H9 (cell line): Measurements from ENCODE around the gene CMPK2. TPM values are rescaled to one million over a fixed set of nuclear protein-coding genes. Genes with fewer than 3 reads are reported as not detected.

ENCODE experiments used
- DNase-seq: peaks from one replicate; pipeline ENCODE4 v3.0.0-alpha.2; 2017
- H2AFZ ChIP-seq: one replicate; pipeline ENCODE4 v1.6.1; 2013; ENCODE audit warnings: mild to moderate bottlenecking, low read length, control low read depth, moderate library complexity
- H2AK5ac ChIP-seq: 2 replicates; pipeline ENCODE4 v1.6.1; 2013; ENCODE audit warnings: low read length, control low read depth, mixed read lengths; ENCODE audit not compliant: insufficient read length
- H2BK120ac ChIP-seq: one replicate; pipeline ENCODE4 v1.6.1; 2013; ENCODE audit warnings: low read depth, mild to moderate bottlenecking, low read length, control low read depth, inconsistent platforms; ENCODE audit not compliant: poor library complexity, severe bottlenecking
- H2BK12ac ChIP-seq: 2 replicates; pipeline ENCODE4 v1.6.1; 2013; ENCODE audit warnings: low read length, control low read depth, mixed read lengths, low read depth; ENCODE audit not compliant: insufficient read length
- H2BK15ac ChIP-seq: 2 replicates; pipeline ENCODE4 v1.6.1; 2013; ENCODE audit warnings: low read depth, low read length, control low read depth
- H2BK20ac ChIP-seq: one replicate; pipeline ENCODE4 v1.6.1; 2013; ENCODE audit warnings: low read depth, mild to moderate bottlenecking, low read length, control low read depth, inconsistent platforms; ENCODE audit not compliant: poor library complexity, severe bottlenecking
- H2BK5ac ChIP-seq: 2 replicates; pipeline ENCODE4 v1.6.1; 2013; ENCODE audit warnings: low read length, control low read depth, mixed read lengths; ENCODE audit not compliant: insufficient read length
- H3K14ac ChIP-seq: 2 replicates; pipeline ENCODE4 v1.6.1; 2013; ENCODE audit warnings: low read length, control low read depth; ENCODE audit not compliant: insufficient read depth
- H3K18ac ChIP-seq: 2 replicates; pipeline ENCODE4 v1.6.1; 2013; ENCODE audit warnings: low read depth, mild to moderate bottlenecking, mixed read lengths, low read length, control low read depth; ENCODE audit not compliant: insufficient read length
- H3K23ac ChIP-seq: 2 replicates; pipeline ENCODE4 v1.6.1; 2013; ENCODE audit warnings: low read length, control low read depth, mixed read lengths, low read depth; ENCODE audit not compliant: insufficient read length
- H3K23me2 ChIP-seq: 2 replicates; pipeline ENCODE4 v1.6.1; 2013; ENCODE audit warnings: low read depth, mild to moderate bottlenecking, mixed read lengths, low read length, control low read depth; ENCODE audit not compliant: insufficient read length, poor library complexity, severe bottlenecking
- H3K27ac ChIP-seq: 2 replicates; pipeline ENCODE4 v1.5.1; 2013; ENCODE audit warnings: low read length, control low read depth, mixed read lengths, low read depth; ENCODE audit not compliant: insufficient read length
- H3K27me3 ChIP-seq: 2 replicates; pipeline ENCODE4 v1.6.1; 2013; ENCODE audit warnings: low read length, control low read depth, inconsistent platforms; ENCODE audit not compliant: insufficient read depth
- H3K4ac ChIP-seq: 2 replicates; pipeline ENCODE4 v1.6.1; 2013; ENCODE audit warnings: low read depth, mild to moderate bottlenecking, control low read depth, inconsistent platforms, low read length, moderate library complexity
- H3K4me1 ChIP-seq: 2 replicates; pipeline ENCODE4 v1.6.1; 2013; ENCODE audit warnings: low read length, control low read depth, inconsistent platforms; ENCODE audit not compliant: insufficient read depth
- H3K4me2 ChIP-seq: 2 replicates; pipeline ENCODE4 v1.6.1; 2013; ENCODE audit warnings: low read length, control low read depth, mixed read lengths; ENCODE audit not compliant: insufficient read length, insufficient read depth
- H3K56ac ChIP-seq: 2 replicates; pipeline ENCODE4 v1.6.1; 2013; ENCODE audit warnings: low read depth, mild to moderate bottlenecking, mixed read lengths, low read length, control low read depth; ENCODE audit not compliant: insufficient read length
- H3K79me1 ChIP-seq: 2 replicates; pipeline ENCODE4 v1.6.1; 2013; ENCODE audit warnings: low read depth, mild to moderate bottlenecking, moderate library complexity, low read length, control low read depth, inconsistent platforms; ENCODE audit not compliant: insufficient read depth, poor library complexity, severe bottlenecking
- H3K79me2 ChIP-seq: 2 replicates; pipeline ENCODE4 v1.6.1; 2013; ENCODE audit warnings: low read length, control low read depth, inconsistent platforms; ENCODE audit not compliant: insufficient read depth
- H3K9ac ChIP-seq: 2 replicates; pipeline ENCODE4 v1.6.1; 2013; ENCODE audit warnings: low read length, control low read depth, mixed read lengths; ENCODE audit not compliant: insufficient read length; ENCODE audit errors: extremely low read depth
- H3K9me3 ChIP-seq: one replicate; pipeline ENCODE4 v1.6.1; 2013; ENCODE audit warnings: low read depth, low read length, inconsistent platforms; ENCODE audit not compliant: control insufficient read depth
- H3T11ph ChIP-seq: one replicate; pipeline ENCODE4 v1.6.1; 2013; ENCODE audit warnings: mild to moderate bottlenecking, low read length, control low read depth, inconsistent platforms
- H4K20me1 ChIP-seq: one replicate; pipeline ENCODE4 v1.6.1; 2013; ENCODE audit not compliant: control insufficient read depth, insufficient read length, insufficient read depth
- H4K5ac ChIP-seq: 2 replicates; pipeline ENCODE4 v1.6.1; 2013; ENCODE audit warnings: low read depth, mild to moderate bottlenecking, mixed read lengths, low read length, control low read depth; ENCODE audit not compliant: insufficient read length
- H4K8ac ChIP-seq: replicated peaks from 2 replicates; pipeline ENCODE4 v1.6.1; 2013; ENCODE audit warnings: low read length, control low read depth, mixed read lengths, low read depth; ENCODE audit not compliant: insufficient read length
- H4K91ac ChIP-seq: 2 replicates; pipeline ENCODE4 v1.6.1; 2013; ENCODE audit warnings: low read depth, mild to moderate bottlenecking, moderate library complexity, mixed read lengths, low read length, control low read depth; ENCODE audit not compliant: insufficient read length
- H3K27ac Mint-ChIP-seq, 3 experiments: 2 replicates in 2 of 3; 3 replicates in 1 of 3; pipeline ENCODE4 v1.8.0; 2020 to 2021; ENCODE audit warnings: mixed read lengths in 3 of 3, mild to moderate bottlenecking in 1 of 3, moderate library complexity in 1 of 3
- H3K27me3 Mint-ChIP-seq: 2 replicates; pipeline ENCODE4 v1.8.0; 2021; ENCODE audit warnings: low read depth, mild to moderate bottlenecking, moderate library complexity, mixed read lengths
- H3K36me3 Mint-ChIP-seq, 3 experiments: 2 replicates in 2 of 3; 3 replicates in 1 of 3; pipeline ENCODE4 v1.8.0; 2020 to 2021; ENCODE audit warnings: low read depth in 3 of 3, mixed read lengths in 3 of 3; ENCODE audit not compliant: insufficient read depth in 1 of 3
- H3K4me1 Mint-ChIP-seq, 2 experiments: 2 replicates each; pipeline ENCODE4 v1.8.0; 2020; ENCODE audit warnings: mixed read lengths in 2 of 2
- H3K4me3 Mint-ChIP-seq, 2 experiments: 2 replicates in 1 of 2; 3 replicates in 1 of 2; pipeline ENCODE4 v1.8.0; 2020 to 2021; ENCODE audit warnings: mild to moderate bottlenecking in 2 of 2, mixed read lengths in 2 of 2, moderate library complexity in 1 of 2
- H3K9me3 Mint-ChIP-seq, 2 experiments: 2 replicates in 1 of 2; 3 replicates in 1 of 2; pipeline ENCODE4 v1.8.0; 2020; ENCODE audit warnings: mild to moderate bottlenecking in 2 of 2, mixed read lengths in 2 of 2, moderate library complexity in 1 of 2
- WGBS: extraction: QIAGEN DNeasy Blood & Tissue Kit; methylation state at CpG from one replicate; pipeline ENCODE4 v1.1.7; 2013; ENCODE audit warnings: missing lambda C conversion rate, low lambda C conversion rate, mixed read lengths; ENCODE audit not compliant: insufficient read length; ENCODE audit errors: extremely low coverage; 5-methylcytosine and 5-hydroxymethylcytosine counted together
- total RNA-seq: library from RNA; stranded (reverse); gene quantifications from 2 replicates; pipeline ENCODE4 v1.2.1, GENCODE V29; 2021
- TF ChIP-seq, protein P1 (sequence below): fragments of 200-600 bp; sonication (generic); conservative IDR thresholded peaks from 3 replicates; pipeline ENCODE4 v1.8.0; 2021; ENCODE audit warnings: antibody characterized with exemption, mild to moderate bottlenecking

Gene CMPK2
- total RNA-seq, 1 experiment from 2014 or later: 0.90 TPM

DNA sequence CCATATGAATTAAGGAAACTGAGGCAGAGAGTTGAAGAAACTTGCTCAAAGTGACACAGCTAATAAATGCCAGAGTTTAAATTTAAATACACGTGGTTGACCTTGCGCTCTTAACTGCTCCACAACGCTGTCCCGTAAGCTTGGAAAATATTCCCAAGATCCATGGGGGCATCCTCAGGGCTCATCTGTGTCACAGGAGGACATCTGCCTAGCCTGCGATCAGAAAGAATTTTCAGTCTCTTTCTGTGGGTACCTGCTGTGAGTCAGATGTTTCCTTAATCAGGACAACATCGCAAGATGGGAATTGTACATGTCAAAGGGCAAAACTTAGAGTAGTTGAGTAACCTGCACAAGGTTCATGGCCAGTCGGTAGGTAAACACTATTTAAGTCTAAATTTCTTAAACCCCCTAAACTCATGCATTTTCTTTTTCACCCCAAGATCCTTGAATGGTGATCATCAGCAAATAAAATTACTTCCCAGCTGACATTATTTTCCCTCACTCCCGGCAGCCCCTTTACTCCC is 1.4 kb downstream of the CMPK2 start:
- H2AK5ac ChIP-seq: no peak overlapping the region
- no peak overlapping the region for H2BK5ac ChIP-seq
- H3K9ac ChIP-seq: no peak overlapping the region
- H4K20me1 ChIP-seq: no peaks in the 10 kb centered on the region
- H3K56ac ChIP-seq: no peak overlapping the region
- H4K8ac ChIP-seq: no peak overlapping the region
- H2BK20ac ChIP-seq: no peak overlapping the region
- no peak overlapping the region for H2BK120ac ChIP-seq
- H2BK12ac ChIP-seq: no peak overlapping the region
- no CpG with 5 or more reads among the region's 8 CpGs for WGBS
- Mint-ChIP-seq H3K9me3 (peaks cover 11 to 13% of the 10 kb centered on the region in 2 experiments), H3K36me3 (peaks cover 7 to 14% (median 12%) of the 10 kb centered on the region in 3 experiments), H3K4me1 (peaks cover 7% of the 10 kb centered on the region in 2 experiments), H3K27me3 (peaks cover 60% of the 10 kb centered on the region), H3K27ac (no peak overlapping the region), H3K4me3 (peak overlapping the region; percentile 54 to 74; a peak in 4 of 5 replicates)
- peaks cover 12% of the 10 kb centered on the region for H3K23me2 ChIP-seq
- H3K79me1 ChIP-seq: no peaks in the 10 kb centered on the region
- H3K27me3 ChIP-seq: peaks cover 9% of the 10 kb centered on the region
- no peak for DNase-seq
- no peak overlapping the region for H3K14ac ChIP-seq
- no peaks in the 10 kb centered on the region for H3K9me3 ChIP-seq
- no peak overlapping the region for H2AFZ ChIP-seq
- no peak overlapping the region for H4K91ac ChIP-seq
- H4K5ac ChIP-seq: no peak overlapping the region
- H2BK15ac ChIP-seq: no peak overlapping the region
- no peak overlapping the region for H3K27ac ChIP-seq
- H3K23ac ChIP-seq: no peak overlapping the region
- no peak overlapping the region for H3K4ac ChIP-seq
- H3K4me1 ChIP-seq: no peaks in the 10 kb centered on the region
- no peak overlapping the region for H3T11ph ChIP-seq
- no peak overlapping the region for H3K18ac ChIP-seq
- TF ChIP-seq, protein P1, sequence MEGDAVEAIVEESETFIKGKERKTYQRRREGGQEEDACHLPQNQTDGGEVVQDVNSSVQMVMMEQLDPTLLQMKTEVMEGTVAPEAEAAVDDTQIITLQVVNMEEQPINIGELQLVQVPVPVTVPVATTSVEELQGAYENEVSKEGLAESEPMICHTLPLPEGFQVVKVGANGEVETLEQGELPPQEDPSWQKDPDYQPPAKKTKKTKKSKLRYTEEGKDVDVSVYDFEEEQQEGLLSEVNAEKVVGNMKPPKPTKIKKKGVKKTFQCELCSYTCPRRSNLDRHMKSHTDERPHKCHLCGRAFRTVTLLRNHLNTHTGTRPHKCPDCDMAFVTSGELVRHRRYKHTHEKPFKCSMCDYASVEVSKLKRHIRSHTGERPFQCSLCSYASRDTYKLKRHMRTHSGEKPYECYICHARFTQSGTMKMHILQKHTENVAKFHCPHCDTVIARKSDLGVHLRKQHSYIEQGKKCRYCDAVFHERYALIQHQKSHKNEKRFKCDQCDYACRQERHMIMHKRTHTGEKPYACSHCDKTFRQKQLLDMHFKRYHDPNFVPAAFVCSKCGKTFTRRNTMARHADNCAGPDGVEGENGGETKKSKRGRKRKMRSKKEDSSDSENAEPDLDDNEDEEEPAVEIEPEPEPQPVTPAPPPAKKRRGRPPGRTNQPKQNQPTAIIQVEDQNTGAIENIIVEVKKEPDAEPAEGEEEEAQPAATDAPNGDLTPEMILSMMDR: no peak
- H3K79me2 ChIP-seq: no peaks in the 10 kb centered on the region
- H3K4me2 ChIP-seq: peak overlapping the region; percentile 95
